K562 (cell line): ENCODE data around the gene SLC25A26. TPM values are rescaled to one million over a fixed set of nuclear protein-coding genes. Genes with fewer than 3 reads are reported as not detected.

ENCODE experiments used
- CHD1 ChIP-seq: fragments of 200-600 bp; sonication (generic); IDR thresholded peaks from one replicate; pipeline ENCODE4 v1.6.1; 2012; ENCODE audit warnings: mild to moderate bottlenecking, moderate library complexity, low read length, inconsistent platforms
- CTBP1 ChIP-seq: fragments of 450-650 bp; IDR thresholded peaks from 2 replicates; pipeline ENCODE4 v1.6.1; 2016; ENCODE audit warnings: borderline replicate concordance
- DIDO1 ChIP-seq: fragments of 450-650 bp; IDR thresholded peaks from 2 replicates; pipeline ENCODE4 v1.6.1; 2016; ENCODE audit warnings: low read depth, missing biosample characterization, missing genetic modification characterization
- HDAC3 ChIP-seq: fragments of 450-650 bp; IDR thresholded peaks from 2 replicates; pipeline ENCODE4 v1.6.1; 2018; ENCODE audit warnings: borderline replicate concordance, mild to moderate bottlenecking, moderate library complexity; ENCODE audit not compliant: partially characterized antibody
- ZKSCAN8 ChIP-seq: fragments of 200-800 bp; sonication (Bioruptor generic); IDR thresholded peaks from 2 replicates; pipeline ENCODE4 v1.6.1; 2016; ENCODE audit warnings: missing genetic modification characterization, missing compliant biosample characterization
- polyA plus RNA-seq, 8 experiments: library from polyadenylated mRNA; depleted of rRNA in 4 of 8; stranded (reverse) in 5 of 8; unstranded in 3 of 8; fragments of >200 nt; fragmentation: Nextera tagmentation in 2 of 8; fragmentation: Illumina TruSeq in 1 of 8; extraction: Ambion mirVana in 2 of 8; extraction: Trizol in 1 of 8; gene quantifications; 2 replicates each; pipeline versions ENCODE4 v1.2.1 to v1.2.3, GENCODE V29; 2011 to 2014; ENCODE audit warnings: inconsistent platforms in 1 of 8, missing spikeins in 1 of 8
- total RNA-seq, 7 experiments: library from RNA; depleted of rRNA in 6 of 7; stranded (reverse); fragments of >200 nt in 6 of 7; fragmentation: Illumina TruSeq in 2 of 7; extraction: Trizol in 2 of 7; gene quantifications; 2 replicates each; pipeline versions ENCODE4 v1.2.1 to v1.2.3, GENCODE V29; 2011 to 2021; ENCODE audit warnings: low replicate concordance in 1 of 7
- TF ChIP-seq, protein P1 (sequence below): fragments of 450-650 bp; IDR thresholded peaks from 2 replicates; pipeline ENCODE4 v1.6.1; 2016; ENCODE audit warnings: mild to moderate bottlenecking
- TF ChIP-seq, protein P2 (sequence below): fragments of 450-650 bp; IDR thresholded peaks from 2 replicates; pipeline ENCODE4 v1.6.1; 2016
- TF ChIP-seq, protein P3 (sequence below): fragments of 200-800 bp; sonication (Bioruptor generic); IDR thresholded peaks from 2 replicates; pipeline ENCODE4 v1.6.1; 2017; ENCODE audit warnings: missing genetic modification characterization, missing compliant biosample characterization
- TF ChIP-seq, protein P4 (sequence below): fragments of 250-450 bp; sonication (Bioruptor Pico); IDR thresholded peaks from 2 replicates; pipeline ENCODE4 v1.5.0; 2021
- TF ChIP-seq, protein P5 (sequence below): fragments of 250-450 bp; sonication (Bioruptor Pico); IDR thresholded peaks from 2 replicates; pipeline ENCODE4 v1.5.0; 2021; ENCODE audit warnings: mild to moderate bottlenecking, moderate library complexity

Gene SLC25A26
- total and polyA plus RNA-seq, 9 of the 15 experiments (the other 6 are each of a cell fraction or from before 2014, with no cell fraction given) = 7.2 to 29.1 (median 12.6) TPM

DNA sequence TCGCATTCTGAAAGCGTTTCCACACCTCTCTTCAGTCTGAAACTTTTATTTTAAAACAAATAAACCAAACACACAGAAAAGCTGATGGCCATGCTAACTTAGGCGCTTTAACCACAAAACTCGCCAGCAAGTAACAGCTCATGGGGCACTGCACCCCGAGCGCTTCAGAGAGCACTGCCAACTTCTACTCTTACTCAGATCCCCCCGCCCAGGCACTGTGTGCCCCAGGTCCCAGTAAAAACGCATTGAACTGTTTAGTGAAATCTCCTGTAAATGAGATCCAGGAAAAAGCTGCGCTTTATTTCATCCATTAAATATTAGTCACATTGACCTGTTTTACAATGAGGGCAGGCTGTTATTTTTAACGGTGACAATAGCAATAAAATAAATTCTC is 180.4 kb downstream of the SLC25A26 start (continued):
- TF ChIP-seq, protein P1, sequence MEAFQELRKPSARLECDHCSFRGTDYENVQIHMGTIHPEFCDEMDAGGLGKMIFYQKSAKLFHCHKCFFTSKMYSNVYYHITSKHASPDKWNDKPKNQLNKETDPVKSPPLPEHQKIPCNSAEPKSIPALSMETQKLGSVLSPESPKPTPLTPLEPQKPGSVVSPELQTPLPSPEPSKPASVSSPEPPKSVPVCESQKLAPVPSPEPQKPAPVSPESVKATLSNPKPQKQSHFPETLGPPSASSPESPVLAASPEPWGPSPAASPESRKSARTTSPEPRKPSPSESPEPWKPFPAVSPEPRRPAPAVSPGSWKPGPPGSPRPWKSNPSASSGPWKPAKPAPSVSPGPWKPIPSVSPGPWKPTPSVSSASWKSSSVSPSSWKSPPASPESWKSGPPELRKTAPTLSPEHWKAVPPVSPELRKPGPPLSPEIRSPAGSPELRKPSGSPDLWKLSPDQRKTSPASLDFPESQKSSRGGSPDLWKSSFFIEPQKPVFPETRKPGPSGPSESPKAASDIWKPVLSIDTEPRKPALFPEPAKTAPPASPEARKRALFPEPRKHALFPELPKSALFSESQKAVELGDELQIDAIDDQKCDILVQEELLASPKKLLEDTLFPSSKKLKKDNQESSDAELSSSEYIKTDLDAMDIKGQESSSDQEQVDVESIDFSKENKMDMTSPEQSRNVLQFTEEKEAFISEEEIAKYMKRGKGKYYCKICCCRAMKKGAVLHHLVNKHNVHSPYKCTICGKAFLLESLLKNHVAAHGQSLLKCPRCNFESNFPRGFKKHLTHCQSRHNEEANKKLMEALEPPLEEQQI = no peak
- TF ChIP-seq ZKSCAN8 (no peak), CHD1 (no peak), HDAC3 (no peak), DIDO1 (tag) (no peak), CTBP1 (no peak)
- TF ChIP-seq, protein P2, sequence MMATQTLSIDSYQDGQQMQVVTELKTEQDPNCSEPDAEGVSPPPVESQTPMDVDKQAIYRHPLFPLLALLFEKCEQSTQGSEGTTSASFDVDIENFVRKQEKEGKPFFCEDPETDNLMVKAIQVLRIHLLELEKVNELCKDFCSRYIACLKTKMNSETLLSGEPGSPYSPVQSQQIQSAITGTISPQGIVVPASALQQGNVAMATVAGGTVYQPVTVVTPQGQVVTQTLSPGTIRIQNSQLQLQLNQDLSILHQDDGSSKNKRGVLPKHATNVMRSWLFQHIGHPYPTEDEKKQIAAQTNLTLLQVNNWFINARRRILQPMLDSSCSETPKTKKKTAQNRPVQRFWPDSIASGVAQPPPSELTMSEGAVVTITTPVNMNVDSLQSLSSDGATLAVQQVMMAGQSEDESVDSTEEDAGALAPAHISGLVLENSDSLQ = no peak
- TF ChIP-seq, protein P3, sequence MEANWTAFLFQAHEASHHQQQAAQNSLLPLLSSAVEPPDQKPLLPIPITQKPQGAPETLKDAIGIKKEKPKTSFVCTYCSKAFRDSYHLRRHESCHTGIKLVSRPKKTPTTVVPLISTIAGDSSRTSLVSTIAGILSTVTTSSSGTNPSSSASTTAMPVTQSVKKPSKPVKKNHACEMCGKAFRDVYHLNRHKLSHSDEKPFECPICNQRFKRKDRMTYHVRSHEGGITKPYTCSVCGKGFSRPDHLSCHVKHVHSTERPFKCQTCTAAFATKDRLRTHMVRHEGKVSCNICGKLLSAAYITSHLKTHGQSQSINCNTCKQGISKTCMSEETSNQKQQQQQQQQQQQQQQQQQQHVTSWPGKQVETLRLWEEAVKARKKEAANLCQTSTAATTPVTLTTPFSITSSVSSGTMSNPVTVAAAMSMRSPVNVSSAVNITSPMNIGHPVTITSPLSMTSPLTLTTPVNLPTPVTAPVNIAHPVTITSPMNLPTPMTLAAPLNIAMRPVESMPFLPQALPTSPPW = no peak
- TF ChIP-seq, protein P4, sequence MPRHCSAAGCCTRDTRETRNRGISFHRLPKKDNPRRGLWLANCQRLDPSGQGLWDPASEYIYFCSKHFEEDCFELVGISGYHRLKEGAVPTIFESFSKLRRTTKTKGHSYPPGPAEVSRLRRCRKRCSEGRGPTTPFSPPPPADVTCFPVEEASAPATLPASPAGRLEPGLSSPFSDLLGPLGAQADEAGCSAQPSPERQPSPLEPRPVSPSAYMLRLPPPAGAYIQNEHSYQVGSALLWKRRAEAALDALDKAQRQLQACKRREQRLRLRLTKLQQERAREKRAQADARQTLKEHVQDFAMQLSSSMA (CRISPR knock-in tag) = no peak
- TF ChIP-seq, protein P5, sequence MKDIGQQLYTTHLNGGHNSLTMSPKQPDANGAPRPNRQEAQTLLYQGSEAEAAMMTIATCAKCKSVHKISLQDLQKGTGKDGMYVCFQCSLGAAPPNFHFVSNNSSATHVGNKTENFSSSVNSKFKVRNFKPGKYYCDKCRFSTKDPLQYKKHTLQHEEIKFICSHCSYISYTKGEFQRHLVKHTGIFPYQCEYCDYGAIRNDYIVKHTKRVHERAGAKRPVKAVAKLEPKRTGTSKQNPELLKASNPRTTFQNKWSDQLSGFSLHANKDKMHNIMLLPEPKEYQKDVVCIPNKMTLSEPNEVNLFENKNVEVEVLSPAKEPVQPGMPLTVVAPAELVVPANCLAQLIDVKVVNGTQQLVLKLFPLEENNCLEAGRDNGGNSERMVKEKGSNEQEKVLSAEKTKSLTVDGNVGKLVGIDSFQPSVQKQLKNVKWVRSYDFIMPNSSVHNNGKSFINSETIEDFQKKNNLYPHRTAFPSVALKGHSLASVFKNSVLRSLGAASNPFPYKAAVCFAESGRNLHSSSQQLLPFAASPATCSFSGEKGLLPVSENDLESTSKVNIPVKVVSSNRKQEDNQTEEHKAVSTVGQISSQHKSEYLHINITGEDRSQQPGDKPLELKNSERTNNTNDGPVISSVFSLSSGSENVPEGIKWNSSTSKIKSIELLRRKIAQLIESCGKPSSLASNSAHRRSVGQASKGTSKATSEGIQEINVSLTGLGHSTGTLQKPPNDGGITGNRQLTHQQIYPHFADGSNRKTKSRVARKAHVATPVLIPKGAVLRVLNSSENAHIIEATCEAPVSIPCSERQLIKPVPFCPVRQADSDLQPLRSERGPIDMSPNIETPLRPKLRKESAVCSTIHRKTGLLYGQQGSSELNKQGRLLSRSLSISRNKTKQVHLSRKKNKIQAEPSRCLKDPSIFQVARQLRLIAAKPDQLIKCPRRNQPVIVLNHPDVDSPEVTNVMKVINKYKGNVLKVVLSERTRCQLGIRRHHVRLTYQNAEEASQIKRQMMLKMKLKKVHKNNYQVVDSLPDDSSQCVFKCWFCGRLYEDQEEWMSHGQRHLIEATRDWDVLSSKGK (CRISPR knock-in tag) = no peak
